ENCODE measurements around the gene NRCAM. TPM values are rescaled to one million over a fixed set of nuclear protein-coding genes. Genes with fewer than 3 reads are reported as not detected.

NRCAM gene
- total RNA-seq, 6 donors from 2014 or later = 2.5 to 23.0 (median 5.0) TPM

DNA sequence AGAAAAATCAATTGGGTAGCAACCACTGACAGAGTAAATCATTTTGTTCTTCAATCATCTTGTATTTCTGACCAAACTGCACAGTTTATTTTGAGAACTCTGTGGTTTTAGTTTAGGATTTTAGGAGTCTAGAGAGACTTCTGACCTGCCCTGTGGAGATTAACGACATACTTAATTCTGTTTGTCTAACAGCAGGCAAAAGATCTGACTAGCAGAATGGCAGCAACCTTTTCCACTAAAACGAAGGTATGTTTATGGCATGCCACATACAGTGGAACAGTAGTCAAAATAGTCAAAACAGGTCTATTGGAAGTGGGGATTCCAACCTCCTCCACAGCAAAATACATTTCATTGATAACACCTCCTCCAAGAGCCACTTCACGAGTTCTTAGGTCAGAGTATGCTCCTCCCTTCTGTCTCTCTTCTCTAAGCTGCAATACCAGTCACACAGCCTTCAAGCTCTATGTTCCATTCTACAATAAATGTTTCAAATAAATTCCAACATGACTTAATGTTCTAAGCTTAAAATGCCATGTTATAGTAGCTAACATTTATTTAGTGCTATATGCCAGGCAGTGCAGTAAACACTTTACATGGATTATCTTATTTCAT, 34.4 kb downstream of the NRCAM start:
- Histone ChIP-seq H3K9me3 (no peaks in the 10 kb centered on the region), H3K27me3 (no peaks in the 10 kb centered on the region), H3K4me3 (no peak overlapping the region), H3K27ac (no peak overlapping the region), H3K36me3 (no peaks in the 10 kb centered on the region), H3K4me1 (no peaks in the 10 kb centered on the region)
- no peak for DNase-seq
- ATAC-seq (ENCODE audit: low FRiP score in 2 of 2) = no peak
- 19 to 24% methylated on average over 3 of the region's 3 CpGs for WGBS, 2 donors
- TF ChIP-seq EP300 (IDR thresholded peaks at IDR 0.05) (no peak), POLR2AphosphoS5 (IDR thresholded peaks at IDR 0.05) (no peak), POLR2A (IDR thresholded peaks at IDR 0.05) (no peak)
- TF ChIP-seq, protein P1, sequence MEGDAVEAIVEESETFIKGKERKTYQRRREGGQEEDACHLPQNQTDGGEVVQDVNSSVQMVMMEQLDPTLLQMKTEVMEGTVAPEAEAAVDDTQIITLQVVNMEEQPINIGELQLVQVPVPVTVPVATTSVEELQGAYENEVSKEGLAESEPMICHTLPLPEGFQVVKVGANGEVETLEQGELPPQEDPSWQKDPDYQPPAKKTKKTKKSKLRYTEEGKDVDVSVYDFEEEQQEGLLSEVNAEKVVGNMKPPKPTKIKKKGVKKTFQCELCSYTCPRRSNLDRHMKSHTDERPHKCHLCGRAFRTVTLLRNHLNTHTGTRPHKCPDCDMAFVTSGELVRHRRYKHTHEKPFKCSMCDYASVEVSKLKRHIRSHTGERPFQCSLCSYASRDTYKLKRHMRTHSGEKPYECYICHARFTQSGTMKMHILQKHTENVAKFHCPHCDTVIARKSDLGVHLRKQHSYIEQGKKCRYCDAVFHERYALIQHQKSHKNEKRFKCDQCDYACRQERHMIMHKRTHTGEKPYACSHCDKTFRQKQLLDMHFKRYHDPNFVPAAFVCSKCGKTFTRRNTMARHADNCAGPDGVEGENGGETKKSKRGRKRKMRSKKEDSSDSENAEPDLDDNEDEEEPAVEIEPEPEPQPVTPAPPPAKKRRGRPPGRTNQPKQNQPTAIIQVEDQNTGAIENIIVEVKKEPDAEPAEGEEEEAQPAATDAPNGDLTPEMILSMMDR (IDR thresholded peaks at IDR 0.05) = no peak

DNA sequence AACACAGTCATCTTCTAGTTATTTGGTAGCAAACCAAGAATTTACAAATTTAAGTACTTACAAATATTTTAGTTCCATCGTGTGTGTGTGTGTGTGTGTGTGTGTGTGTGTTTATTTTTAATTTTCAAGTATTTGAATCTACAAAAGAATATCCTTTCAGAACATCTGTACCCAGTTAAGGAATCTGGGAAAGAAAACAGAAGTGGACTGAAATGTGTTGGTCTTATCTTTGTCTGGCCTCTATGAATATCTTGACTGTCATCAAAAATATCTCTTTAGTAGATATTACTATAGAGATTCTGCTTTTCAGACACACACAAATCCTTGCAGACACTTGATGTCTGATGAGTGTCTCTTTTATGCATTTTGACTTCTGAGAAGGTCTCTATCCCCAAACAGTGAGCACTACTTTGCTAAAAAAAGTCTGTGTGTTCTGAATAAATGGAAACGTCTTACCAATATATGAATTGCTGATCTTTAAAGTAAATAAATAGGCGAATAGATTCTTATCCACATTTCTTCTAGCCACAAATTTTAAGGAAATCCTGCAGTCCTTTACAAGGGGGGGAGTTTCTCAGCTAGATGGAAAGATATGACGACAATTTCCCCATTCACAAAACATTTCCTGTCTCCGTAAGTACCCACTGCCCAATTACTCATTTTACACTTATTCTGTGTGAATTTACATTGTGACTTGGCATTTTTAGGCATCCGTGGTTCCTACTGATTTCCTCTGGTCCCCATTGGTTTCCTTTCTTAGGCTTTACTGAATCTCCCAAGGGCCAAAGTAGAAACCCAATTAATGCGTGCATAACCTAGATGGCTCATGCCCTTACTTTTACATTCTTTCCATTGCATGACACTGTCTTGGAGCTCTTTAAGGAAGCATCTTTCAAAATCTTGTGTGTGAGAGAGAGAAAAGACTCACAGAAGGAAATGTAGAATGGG, 36.0 kb downstream of the NRCAM start:
- DNase-seq (no peak), ATAC-seq (ENCODE audit: low FRiP score in 2 of 2) (no peak)
- H3K27me3 ChIP-seq = no peaks in the 10 kb centered on the region
- peaks cover 0 to 5% (median 0%) of the 10 kb centered on the region in 4 donors for H3K4me1 ChIP-seq
- 29 to 46% methylated on average over 7 of the region's 7 CpGs for WGBS, 2 donors
- no peaks in the 10 kb centered on the region for H3K9me3 ChIP-seq
- H3K36me3 ChIP-seq = no peaks in the 10 kb centered on the region
- no peak overlapping the region for H3K27ac ChIP-seq
- no peak overlapping the region for H3K4me3 ChIP-seq
- TF ChIP-seq EP300 (IDR thresholded peaks at IDR 0.05) (no peak), POLR2AphosphoS5 (IDR thresholded peaks at IDR 0.05) (no peak), POLR2A (IDR thresholded peaks at IDR 0.05) (no peak)
- TF ChIP-seq, protein P1 (IDR thresholded peaks at IDR 0.05) = no peak

DNA sequence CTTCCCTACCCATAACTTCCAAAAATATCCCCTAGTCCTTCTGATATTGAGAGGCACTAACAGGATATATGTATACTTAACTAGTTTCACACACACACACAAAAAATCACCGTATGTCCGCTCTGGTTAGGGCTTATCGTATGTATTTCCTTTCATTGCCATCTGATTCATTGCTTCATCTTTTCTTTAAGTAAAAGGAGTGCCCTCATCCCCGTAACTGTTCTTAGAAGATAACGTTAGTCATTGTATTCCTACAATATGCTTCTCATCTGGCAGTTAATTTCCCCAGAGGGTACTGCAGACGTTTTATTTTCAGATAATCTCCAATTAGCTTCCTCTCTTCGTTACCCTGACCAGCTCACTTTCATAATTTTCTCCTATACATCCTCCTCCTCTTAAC, 37.3 kb downstream of the NRCAM start:
- DNase-seq (no peak), ATAC-seq (ENCODE audit: low FRiP score in 2 of 2) (no peak)
- Histone ChIP-seq H3K9me3 (no peaks in the 10 kb centered on the region), H3K36me3 (no peaks in the 10 kb centered on the region), H3K4me3 (no peak overlapping the region), H3K4me1 (peaks cover 0 to 5% (median 0%) of the 10 kb centered on the region in 4 donors), H3K27ac (no peak overlapping the region), H3K27me3 (no peaks in the 10 kb centered on the region)
- TF ChIP-seq POLR2A (IDR thresholded peaks at IDR 0.05) (no peak), EP300 (IDR thresholded peaks at IDR 0.05) (no peak), POLR2AphosphoS5 (IDR thresholded peaks at IDR 0.05) (no peak)
- TF ChIP-seq, protein P1 (IDR thresholded peaks at IDR 0.05) = no peak
- 39 to 52% methylated on average over 7 of the region's 7 CpGs for WGBS, 2 donors

DNA sequence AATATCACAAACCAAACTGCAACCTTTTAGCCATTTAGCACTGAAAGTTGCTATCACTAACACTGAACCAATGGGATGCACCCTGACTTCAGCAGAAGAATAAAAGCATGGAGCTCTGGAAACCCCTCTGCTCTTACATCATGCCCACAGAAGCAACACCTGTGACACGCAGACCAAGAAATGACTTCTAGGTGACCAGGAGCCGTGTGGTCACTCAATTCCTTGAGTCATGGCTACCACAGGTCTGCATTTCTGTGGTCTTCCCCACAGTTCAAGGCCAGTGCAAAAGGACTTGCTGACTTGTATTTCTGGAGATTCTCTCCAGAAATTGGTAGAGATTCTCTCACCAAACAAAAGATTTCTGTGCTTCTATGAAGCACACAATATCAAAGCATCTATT, 38.3 kb downstream of the NRCAM start:
- H3K27ac ChIP-seq = no peak overlapping the region
- WGBS, 2 donors = 46 to 100% methylated on average over 1 to 2 of the region's 2 CpGs
- ATAC-seq (ENCODE audit: low FRiP score in 2 of 2) = no peak
- H3K4me1 ChIP-seq = peaks cover 0 to 5% (median 0%) of the 10 kb centered on the region in 4 donors
- H3K27me3 ChIP-seq = no peaks in the 10 kb centered on the region
- no peaks in the 10 kb centered on the region for H3K9me3 ChIP-seq
- TF ChIP-seq POLR2A (IDR thresholded peaks at IDR 0.05) (no peak), EP300 (IDR thresholded peaks at IDR 0.05) (no peak), POLR2AphosphoS5 (IDR thresholded peaks at IDR 0.05) (no peak)
- TF ChIP-seq, protein P1 (IDR thresholded peaks at IDR 0.05) = no peak
- no peak overlapping the region for H3K4me3 ChIP-seq
- DNase-seq = no peak
- H3K36me3 ChIP-seq = no peaks in the 10 kb centered on the region
